Psoas muscle (tissue), 8 donors: Measurements from ENCODE around the gene EVI5. TPM values are rescaled to one million over a fixed set of nuclear protein-coding genes. Genes with fewer than 3 reads are reported as not detected.

ENCODE experiments used
- ATAC-seq, 4 donors: fragments of 200-7000 bp; cut with Tn5 transposase; one replicate each; pipeline ENCODE4 v1.9.1; 2020; ENCODE audit warnings: moderate library complexity in 3 of 4, mild to moderate bottlenecking in 2 of 4
- DNase-seq, 2 donors: peaks; one replicate each; pipeline ENCODE4 v3.0.0-alpha.2; 2020
- H3K27ac ChIP-seq: fragments of 200-600 bp; one replicate; pipeline ENCODE4 v1.8.0; 2022
- H3K27me3 ChIP-seq, 3 donors: fragments of 200-600 bp in 1 of 3; one replicate each; pipeline versions ENCODE4 v1.6.1 to v1.8.0; 2013 to 2022; ENCODE audit warnings: low read length in 2 of 3, mild to moderate bottlenecking in 2 of 3, moderate library complexity in 1 of 3; ENCODE audit not compliant: insufficient read depth in 3 of 3
- H3K36me3 ChIP-seq, 2 donors: fragments of 200-600 bp in 1 of 2; one replicate each; pipeline versions ENCODE4 v1.6.1 to v1.8.0; 2013 to 2022; ENCODE audit warnings: low read depth in 1 of 2, mild to moderate bottlenecking in 1 of 2, moderate library complexity in 1 of 2; ENCODE audit not compliant: insufficient read depth in 1 of 2
- H3K4me1 ChIP-seq: fragments of 200-600 bp; one replicate; pipeline ENCODE4 v1.8.0; 2022
- H3K4me3 ChIP-seq: fragments of 200-600 bp; one replicate; pipeline ENCODE4 v1.8.0; 2022; ENCODE audit warnings: mild to moderate bottlenecking
- H3K9me3 ChIP-seq: fragments of 200-600 bp; one replicate; pipeline ENCODE4 v1.8.0; 2022
- WGBS, 3 donors: extraction: QIAGEN DNeasy Blood & Tissue Kit; methylation state at CpG; one replicate each; pipeline versions ENCODE4 v1.1.6 to v1.1.7; 2013; 5-methylcytosine and 5-hydroxymethylcytosine counted together
- intact Hi-C, 2 donors: fragments of 100-400 bp; cut with DNase I; formaldehyde crosslinking; loops; one replicate each; pipeline versions ENCODE4 v1.11.0 to v1.14.2; 2022
- polyA plus RNA-seq, 3 donors: library from polyadenylated mRNA; stranded (reverse); fragments of 200-250 nt; gene quantifications; one replicate each; pipeline ENCODE4 v1.2.3, GENCODE V29; 2013
- total RNA-seq, 4 donors: library from RNA; stranded (reverse); fragmentation: NEBNext Ultra II Directional in 2 of 4; extraction: Animal tissue kit (Norgen Biotek cat#: 25700) in 2 of 4; gene quantifications; one replicate each; pipeline versions ENCODE4 v1.2.1 to v1.2.4, GENCODE V29; 2021 to 2023
- TF ChIP-seq, protein P1 (sequence below): fragments of 200-600 bp; IDR thresholded peaks from one replicate; pipeline ENCODE4 v1.8.0; 2022; ENCODE audit warnings: antibody characterized with exemption
- donor health status: healthy with polysubstance abuse.
- donor health status: DM: no; HTN: no; CAD: no; lungs with moderate emphysema.
- donor health status: Bipolar disorder and iron deficiency.
- donor health status: healthy.
- donor health status: DM: yes; HTN: yes; CAD: no.
- donor health status: DM: no; HTN: no; CAD: no.
- donor health status: DM: no; HTN: no; CAD: no.
- donor health status: DM: yes; HTN: yes; CAD: no.

EVI5 gene
- total and polyA plus RNA-seq, 7 donors, result 2.3 to 15.9 (median 6.3) TPM

DNA sequence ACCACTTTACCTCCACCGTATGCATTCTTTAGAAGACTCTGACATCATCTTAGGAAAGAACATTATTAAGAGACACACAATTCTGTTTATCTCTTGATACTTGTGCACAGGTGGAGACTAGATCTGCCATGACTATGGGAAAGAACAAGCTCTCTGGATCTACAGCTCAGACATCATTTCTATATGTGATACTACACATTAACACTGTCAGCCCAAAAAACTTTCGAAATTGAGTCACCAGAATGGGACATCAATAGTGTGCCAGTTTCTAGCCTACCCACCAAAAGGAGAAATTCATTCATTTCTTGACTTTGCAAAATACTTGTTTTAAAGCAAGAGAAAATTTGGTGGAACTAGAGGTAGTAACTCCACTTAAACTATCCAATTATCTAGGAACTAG, 6.0 kb upstream of the EVI5 start:
- Histone ChIP-seq H3K4me1 (no peaks in the 10 kb centered on the region), H3K4me3 (no peak overlapping the region), H3K27me3 (no peaks in the 10 kb centered on the region), H3K27ac (no peak overlapping the region), H3K36me3 (no peaks in the 10 kb centered on the region), H3K9me3 (peaks cover 6% of the 10 kb centered on the region)
- no peak for ATAC-seq
- intact Hi-C loops, result no loop called here
- 90 to 94% (median 91%) methylated on average over 2 of the region's 2 CpGs for WGBS, 3 donors
- DNase-seq, result no peak
- TF ChIP-seq, protein P1, sequence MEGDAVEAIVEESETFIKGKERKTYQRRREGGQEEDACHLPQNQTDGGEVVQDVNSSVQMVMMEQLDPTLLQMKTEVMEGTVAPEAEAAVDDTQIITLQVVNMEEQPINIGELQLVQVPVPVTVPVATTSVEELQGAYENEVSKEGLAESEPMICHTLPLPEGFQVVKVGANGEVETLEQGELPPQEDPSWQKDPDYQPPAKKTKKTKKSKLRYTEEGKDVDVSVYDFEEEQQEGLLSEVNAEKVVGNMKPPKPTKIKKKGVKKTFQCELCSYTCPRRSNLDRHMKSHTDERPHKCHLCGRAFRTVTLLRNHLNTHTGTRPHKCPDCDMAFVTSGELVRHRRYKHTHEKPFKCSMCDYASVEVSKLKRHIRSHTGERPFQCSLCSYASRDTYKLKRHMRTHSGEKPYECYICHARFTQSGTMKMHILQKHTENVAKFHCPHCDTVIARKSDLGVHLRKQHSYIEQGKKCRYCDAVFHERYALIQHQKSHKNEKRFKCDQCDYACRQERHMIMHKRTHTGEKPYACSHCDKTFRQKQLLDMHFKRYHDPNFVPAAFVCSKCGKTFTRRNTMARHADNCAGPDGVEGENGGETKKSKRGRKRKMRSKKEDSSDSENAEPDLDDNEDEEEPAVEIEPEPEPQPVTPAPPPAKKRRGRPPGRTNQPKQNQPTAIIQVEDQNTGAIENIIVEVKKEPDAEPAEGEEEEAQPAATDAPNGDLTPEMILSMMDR, result no peak

DNA sequence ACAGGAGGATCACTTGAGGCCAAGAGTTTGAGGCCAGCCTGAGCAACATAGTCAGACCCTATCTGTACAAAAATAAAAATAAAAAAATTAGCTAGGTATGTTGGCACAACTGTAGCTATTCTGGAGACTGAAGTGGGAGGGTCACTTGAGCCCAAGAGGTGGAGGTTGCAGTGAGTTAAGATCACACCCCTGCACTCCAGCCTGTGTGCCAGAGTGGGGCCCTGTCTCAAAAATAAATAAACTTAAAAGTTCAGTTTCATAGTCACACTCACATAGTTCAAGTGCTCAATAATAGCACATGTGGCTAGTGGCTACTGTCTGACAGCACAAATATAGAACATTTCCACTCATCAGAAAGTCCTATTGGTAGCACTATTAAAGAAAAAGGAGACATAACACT, 5.2 kb upstream of the EVI5 start:
- intact Hi-C loops, result no loop called here

DNA sequence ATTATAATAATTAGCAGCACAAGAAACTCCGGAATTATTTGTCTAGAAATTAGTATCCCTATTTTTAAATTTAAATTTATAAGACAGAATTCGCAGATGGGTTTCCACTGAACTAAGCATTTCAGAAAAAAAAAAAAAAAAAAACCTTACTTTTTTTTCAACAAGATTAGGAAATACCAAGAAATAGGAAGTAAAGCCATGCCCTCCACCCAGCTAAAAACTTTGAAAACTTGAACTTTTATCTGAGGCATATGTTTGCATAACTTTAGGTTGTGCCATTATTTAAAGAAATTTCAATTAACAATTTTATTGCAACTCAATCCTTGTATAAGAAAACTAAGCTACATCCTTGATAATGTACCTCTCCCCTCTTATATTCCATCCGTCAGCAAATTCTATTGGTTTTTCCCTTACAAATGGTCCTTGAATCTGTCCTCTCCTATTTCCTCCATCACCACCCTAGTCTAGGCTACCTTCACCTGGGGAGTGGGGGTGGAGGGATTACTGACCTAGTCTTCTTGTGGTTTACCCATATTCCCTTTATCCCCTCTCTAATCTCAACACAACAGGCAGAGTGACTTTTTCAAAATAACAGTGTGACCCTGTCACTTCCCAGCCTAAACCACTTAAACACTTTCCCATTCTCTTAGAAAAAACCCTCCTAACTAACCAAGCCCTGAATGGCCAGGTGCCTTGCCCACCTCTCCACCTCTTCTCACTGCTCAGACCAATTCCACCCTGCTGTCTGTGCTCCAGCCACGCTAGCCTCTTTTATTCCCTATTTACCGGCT, 1.4 kb upstream of the EVI5 start:
- no peaks in the 10 kb centered on the region for H3K27me3 ChIP-seq
- H3K27ac ChIP-seq, result peak overlapping the region; percentile 97
- DNase-seq (no peak), ATAC-seq (no peak)
- no peaks in the 10 kb centered on the region for H3K36me3 ChIP-seq
- no peaks in the 10 kb centered on the region for H3K9me3 ChIP-seq
- TF ChIP-seq, protein P1, result no peak
- peak overlapping the region; percentile 88 for H3K4me3 ChIP-seq
- H3K4me1 ChIP-seq, result peaks cover 6% of the 10 kb centered on the region
- WGBS, 3 donors, result 72 to 81% (median 73%) methylated on average over 5 of the region's 5 CpGs
- intact Hi-C loops, result loop anchor here in 1 of 2 donors (5.0 kb wide), 1 partner anchor 39 kb away; no protein-coding TSS in a partner anchor

More for the DNA sequence above, 5.2 kb upstream of the EVI5 start:
- Histone ChIP-seq H3K27me3 (no peaks in the 10 kb centered on the region), H3K4me3 (no peak overlapping the region), H3K4me1 (no peaks in the 10 kb centered on the region), H3K27ac (no peak overlapping the region), H3K9me3 (peaks cover 6% of the 10 kb centered on the region), H3K36me3 (no peaks in the 10 kb centered on the region)
- ATAC-seq, result no peak
- DNase-seq, result no peak
- TF ChIP-seq, protein P1, result no peak

DNA sequence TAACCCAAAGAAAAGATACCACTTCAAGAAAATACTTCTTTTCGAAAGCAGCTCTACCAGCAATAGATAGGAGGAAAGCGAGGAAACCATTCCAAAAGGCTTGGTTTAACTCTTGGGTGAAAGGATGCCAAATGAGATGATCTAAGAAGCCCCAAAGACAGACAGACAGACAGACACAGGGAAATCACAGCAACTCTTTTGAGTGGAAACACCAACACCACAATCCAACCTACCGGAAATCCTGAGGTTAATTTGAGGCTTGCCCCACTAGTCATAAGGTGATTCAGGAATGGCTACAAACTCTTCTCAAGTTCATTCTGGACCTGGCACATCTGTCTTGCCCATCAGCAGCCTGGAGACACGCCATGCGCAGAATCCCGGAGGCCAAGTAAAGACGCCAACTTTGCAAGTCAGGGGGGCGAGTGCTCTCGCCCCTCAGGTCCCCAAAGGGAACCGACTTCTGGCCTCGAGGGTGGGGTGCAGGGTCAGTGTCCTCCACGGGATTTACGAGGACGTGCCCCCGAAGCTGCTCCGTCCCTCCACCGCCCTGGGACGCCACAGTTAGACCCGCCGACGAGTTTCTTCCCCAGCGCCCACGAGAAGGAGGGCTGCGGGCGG, 778 bp downstream of the EVI5 start:
- Histone ChIP-seq H3K4me3 (peak overlapping the region; percentile 88), H3K27me3 (no peaks in the 10 kb centered on the region), H3K27ac (peak overlapping the region; percentile 97), H3K4me1 (peaks cover 11% of the 10 kb centered on the region), H3K9me3 (no peaks in the 10 kb centered on the region), H3K36me3 (no peaks in the 10 kb centered on the region)
- DNase-seq, result peak; percentile 53 to 71
- intact Hi-C loops, result no loop called here
- TF ChIP-seq, protein P1, result no peak
- peak in 3 of 4 donors; percentile 47 to 51 (median 48) for ATAC-seq
- WGBS, 3 donors, result 1% methylated on average over 11 to 24 of the region's 25 CpGs
